ENCODE data around the gene GATA2.

GATA2 gene

GRCh38 chr3:128472449-128473179 lies 20.4 kb downstream of the GATA2 start:
- no peak for DNase-seq

- DNase-seq = no peak
Observed at GRCh38 chr3:128471720-128472119, 21.3 kb downstream of the GATA2 start.

GRCh38 chr3:128471110-128471509 lies 21.9 kb downstream of the GATA2 start:
- no peak for DNase-seq

- DNase-seq = no peak
Observed at GRCh38 chr3:128470134-128470899, 22.7 kb downstream of the GATA2 start.

- DNase-seq = no peak
Observed at GRCh38 chr3:128469556-128469955, 23.4 kb downstream of the GATA2 start.

- no peak for DNase-seq
Observed at GRCh38 chr3:128468791-128469527, 24.0 kb downstream of the GATA2 start.

GRCh38 chr3:128468285-128468790 lies 24.7 kb downstream of the GATA2 start:
- no peak for DNase-seq

- DNase-seq = no peak
Observed at GRCh38 chr3:128466840-128467541, 26.0 kb downstream of the GATA2 start, which contains the start of gene DNAJB8. Gene DNAJB8 (minus strand): TSS chr3:128466890. CDS start chr3:128463245, 3,645 bp downstream.

- DNase-seq = no peak
Observed at GRCh38 chr3:128464702-128465101, 28.3 kb downstream of the GATA2 start.

GRCh38 chr3:128464188-128464587 lies 28.8 kb downstream of the GATA2 start:
- no peak for DNase-seq

GRCh38 chr3:128463771-128464170 lies 29.2 kb downstream of the GATA2 start:
- no peak for DNase-seq

GRCh38 chr3:128463354-128463753 lies 29.6 kb downstream of the GATA2 start:
- no peak for DNase-seq

- DNase-seq = no peak
Observed at GRCh38 chr3:128462931-128463330, 30.1 kb downstream of the GATA2 start.

GRCh38 chr3:128462341-128462910 lies 30.6 kb downstream of the GATA2 start:
- no peak for DNase-seq

GRCh38 chr3:128461731-128462130 lies 31.3 kb downstream of the GATA2 start:
- DNase-seq = no peak

GRCh38 chr3:128459461-128459820 lies 33.6 kb downstream of the GATA2 start:
- DNase-seq = no peak

GRCh38 chr3:128458746-128459460 lies 34.1 kb downstream of the GATA2 start:
- DNase-seq = no peak

- DNase-seq = no peak
Observed at GRCh38 chr3:128457937-128458336, 35.1 kb downstream of the GATA2 start.

GRCh38 chr3:128456776-128457715 lies 36.0 kb downstream of the GATA2 start:
- no peak for DNase-seq

Measured in NCI-H748 treated with DMSO at 0.1 percent for 48 hours (cell line).